Peyer's patch (tissue), 4 donors: ENCODE data around the gene AKR1C2.
"Not testable (repeated sequence)": the region's sequence is repeated elsewhere in the genome, so short reads cannot be mapped to it uniquely, and the experiment has no call there.

Experiments
- POLR2A ChIP-seq, 2 donors: fragments of 450-650 bp; IDR thresholded peaks; one replicate each; pipeline ENCODE4 v1.5.1; 2017; ENCODE audit warnings: antibody characterized with exemption in 2 of 2, mild to moderate bottlenecking in 2 of 2, moderate library complexity in 2 of 2
- TF ChIP-seq, protein P1 (sequence below), 6 experiments: fragments of 450-650 bp in 4 of 6; fragments of 200-600 bp in 2 of 6; sonication (generic) in 1 of 6; IDR thresholded peaks; one replicate each; pipeline ENCODE4 v1.5.1; 2017 to 2019; ENCODE audit warnings: antibody characterized with exemption in 6 of 6, mild to moderate bottlenecking in 3 of 6, moderate library complexity in 1 of 6

DNA sequence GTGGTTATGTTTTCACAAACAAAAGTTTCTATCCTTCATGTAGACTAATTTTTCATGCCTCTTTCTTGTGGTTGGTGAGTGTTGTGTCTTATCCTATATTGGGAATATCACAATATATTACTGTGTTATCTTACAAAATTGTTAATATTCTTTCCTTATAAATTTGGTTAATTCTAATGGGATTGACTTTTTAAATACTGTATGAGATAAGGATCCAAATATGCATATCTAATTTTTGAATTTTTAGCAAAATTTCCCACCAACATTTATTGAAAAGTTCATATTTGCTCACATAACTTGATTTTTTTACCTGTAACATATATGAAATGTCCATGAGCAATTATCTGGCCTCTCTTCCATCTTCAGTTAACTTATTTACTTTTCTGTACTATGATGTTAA, 29.3 kb downstream of the AKR1C2 start:
- TF ChIP-seq, protein P1, sequence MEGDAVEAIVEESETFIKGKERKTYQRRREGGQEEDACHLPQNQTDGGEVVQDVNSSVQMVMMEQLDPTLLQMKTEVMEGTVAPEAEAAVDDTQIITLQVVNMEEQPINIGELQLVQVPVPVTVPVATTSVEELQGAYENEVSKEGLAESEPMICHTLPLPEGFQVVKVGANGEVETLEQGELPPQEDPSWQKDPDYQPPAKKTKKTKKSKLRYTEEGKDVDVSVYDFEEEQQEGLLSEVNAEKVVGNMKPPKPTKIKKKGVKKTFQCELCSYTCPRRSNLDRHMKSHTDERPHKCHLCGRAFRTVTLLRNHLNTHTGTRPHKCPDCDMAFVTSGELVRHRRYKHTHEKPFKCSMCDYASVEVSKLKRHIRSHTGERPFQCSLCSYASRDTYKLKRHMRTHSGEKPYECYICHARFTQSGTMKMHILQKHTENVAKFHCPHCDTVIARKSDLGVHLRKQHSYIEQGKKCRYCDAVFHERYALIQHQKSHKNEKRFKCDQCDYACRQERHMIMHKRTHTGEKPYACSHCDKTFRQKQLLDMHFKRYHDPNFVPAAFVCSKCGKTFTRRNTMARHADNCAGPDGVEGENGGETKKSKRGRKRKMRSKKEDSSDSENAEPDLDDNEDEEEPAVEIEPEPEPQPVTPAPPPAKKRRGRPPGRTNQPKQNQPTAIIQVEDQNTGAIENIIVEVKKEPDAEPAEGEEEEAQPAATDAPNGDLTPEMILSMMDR (IDR thresholded peaks at IDR 0.05): not testable (repeated sequence)
- TF ChIP-seq POLR2A (IDR thresholded peaks at IDR 0.05): not testable (repeated sequence)
